ENCODE results near the gene NF2.

Gene NF2

DNA sequence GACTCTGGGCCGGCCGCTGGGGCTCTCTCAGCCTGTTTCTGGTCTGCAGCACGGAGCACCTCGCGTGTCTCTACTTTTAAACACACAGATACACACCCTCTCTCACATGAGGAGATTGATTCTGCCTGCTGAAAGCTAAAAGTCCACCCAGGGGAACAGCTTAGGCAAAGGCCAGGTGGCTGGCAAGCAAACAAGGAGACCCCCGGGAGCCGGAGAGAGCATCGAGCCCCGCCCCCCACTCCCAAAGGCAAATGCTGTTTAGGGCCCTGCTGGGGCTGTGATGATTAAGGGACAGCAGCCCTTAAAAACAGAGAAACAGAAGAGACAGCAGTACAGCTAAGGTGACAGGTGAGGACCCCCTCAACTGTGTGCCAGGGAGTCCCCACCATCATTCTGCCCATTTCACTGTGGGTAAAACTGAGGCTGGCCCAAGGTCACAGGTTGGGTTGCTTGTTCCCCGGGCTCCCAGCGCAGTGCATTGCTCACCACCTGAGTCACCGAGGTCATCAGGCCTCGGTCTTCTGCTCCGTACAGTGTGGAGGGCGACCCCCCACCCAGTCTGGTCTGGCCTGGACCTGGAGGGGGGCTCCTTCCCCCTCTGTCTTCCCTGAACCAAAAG, 123.2 kb downstream of the NF2 start:
- DNase-seq: no peak

DNA sequence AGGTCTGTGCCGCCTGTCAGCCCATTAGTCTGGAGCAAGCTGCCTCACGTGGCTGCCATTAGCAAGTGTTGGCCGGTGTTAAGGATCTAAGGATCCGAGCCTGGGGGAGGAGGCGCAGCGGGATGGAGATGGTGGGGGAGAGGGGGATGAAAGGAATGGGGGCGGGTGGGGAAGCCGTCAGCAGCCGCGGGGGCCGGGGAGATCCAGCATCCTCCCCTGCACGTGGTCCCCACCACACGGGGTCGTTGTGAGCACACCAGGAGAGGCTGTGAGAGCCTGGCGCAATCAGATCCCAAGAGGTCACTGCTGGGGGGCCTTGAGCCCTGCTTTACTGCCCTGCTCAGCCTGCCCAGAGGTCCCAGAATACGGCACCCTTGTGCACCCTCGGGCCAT, 123.7 kb downstream of the NF2 start:
- DNase-seq: no peak

DNA sequence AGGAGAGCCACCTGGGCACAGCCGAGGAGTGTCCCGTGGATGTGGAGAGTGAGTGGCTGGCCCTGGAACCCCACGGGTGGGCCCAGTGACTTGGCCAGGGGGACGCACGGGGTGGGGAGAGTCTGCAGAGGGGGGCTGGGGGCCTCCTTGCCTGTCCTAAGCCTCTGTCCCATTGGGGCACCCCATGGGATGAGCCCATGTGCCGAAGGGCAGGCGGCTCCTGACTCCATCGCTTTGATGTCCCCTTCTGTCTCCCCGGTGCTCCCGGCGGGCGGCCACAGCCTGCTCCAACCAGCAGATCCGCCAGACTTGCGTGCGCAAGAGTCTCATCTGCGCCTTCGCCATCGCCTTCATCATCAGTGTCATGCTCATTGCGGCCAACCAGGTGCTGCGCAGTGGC, 125.7 kb downstream of the NF2 start:
- no peak for DNase-seq

DNA sequence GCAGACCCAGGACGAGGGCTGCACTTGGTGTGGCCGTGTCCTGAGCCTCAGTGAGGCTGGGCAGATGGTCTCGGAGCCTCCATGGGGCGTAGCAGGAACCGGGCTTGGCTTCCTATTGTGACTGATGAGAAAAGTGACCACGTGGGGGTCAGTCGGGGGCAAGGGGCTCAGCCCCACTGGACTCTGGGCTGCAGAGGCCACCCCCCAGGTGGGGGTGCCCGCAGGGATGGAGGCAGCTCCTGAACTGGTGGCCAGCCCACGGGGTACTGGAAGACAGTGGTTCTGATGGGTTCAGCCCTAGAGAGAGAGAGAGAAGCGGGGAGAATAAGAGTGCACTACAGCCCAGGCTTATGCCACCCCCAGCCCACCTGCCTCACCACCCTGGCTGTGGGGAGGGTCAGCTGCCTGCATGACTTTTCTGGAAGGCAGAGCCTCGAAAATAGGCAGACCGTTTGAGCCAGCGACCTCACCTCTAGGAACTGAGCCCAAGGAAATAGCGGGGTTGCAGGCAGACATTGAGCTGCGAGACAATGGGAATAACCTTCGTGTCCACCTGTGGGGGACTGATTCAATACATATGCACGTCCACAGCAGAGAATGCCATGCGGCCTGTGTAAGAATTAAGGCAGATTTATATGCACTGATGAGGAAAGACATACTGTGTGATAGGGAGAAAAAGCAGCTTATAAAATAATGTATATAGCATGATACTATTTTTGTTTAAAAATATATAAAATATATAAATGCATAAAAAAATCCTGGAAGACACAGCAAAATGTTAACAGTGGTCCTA, 127.8 kb downstream of the NF2 start:
- no peak for DNase-seq

DNA sequence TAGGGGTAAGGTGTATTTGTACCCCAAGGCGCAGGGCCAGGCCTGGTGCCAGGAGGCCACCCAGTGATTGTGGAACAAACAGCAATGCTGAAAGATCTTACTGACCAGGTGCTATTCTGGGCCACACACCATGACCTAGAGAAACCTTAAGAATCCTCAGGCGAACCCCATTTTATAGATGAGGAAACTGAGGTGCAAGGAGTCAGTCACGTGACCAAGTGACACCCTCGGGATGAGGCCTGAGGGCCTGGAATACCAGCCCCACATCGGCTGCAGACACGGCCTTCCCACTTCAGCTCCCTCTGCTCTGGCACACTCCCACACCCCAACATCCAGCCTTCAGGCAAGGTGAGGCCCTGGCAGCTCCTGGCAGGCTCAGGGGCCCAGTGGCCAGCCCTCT, 129.4 kb downstream of the NF2 start:
- no peak for DNase-seq

DNA sequence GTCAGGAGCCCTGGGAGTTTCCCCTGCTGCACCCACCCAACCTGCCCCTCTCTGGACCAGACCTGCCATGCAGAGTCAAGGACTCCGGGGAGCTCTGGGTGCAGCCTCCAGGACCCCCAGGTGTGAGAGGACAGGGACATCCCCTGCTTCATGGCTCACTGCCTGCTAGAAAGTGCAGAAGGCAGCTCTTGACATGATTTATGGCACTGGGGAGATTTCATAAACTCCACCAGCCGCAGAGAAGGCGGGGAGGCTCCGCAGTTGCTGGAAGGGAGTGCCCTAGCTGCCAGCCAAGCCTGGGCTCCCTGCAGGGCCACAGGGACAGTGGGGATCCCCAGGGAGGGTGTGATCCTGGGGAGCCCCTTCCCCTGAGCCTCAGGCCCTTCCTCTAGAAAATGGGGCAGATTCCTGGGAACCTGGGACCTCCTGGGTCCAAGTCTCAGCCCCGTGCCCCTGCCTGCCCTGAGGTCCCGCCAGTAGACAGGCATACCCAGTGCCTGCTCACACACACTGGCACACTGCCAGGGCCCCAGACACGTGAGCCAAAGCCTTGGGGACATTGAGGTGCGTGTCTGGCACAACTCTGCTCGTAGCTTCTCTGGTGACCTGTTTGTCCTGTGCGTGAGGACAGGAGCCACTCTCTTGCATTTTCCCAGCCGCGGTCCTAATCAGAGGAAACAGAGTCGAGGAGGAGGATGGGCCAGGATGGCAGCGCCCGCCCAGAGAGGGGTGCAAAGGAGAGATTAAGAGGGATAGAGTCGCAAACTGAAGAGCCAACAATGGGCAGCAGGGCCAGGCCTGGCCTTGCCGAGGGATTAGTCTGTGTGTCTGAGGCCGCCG, 130.1 kb downstream of the NF2 start:
- DNase-seq: no peak

DNA sequence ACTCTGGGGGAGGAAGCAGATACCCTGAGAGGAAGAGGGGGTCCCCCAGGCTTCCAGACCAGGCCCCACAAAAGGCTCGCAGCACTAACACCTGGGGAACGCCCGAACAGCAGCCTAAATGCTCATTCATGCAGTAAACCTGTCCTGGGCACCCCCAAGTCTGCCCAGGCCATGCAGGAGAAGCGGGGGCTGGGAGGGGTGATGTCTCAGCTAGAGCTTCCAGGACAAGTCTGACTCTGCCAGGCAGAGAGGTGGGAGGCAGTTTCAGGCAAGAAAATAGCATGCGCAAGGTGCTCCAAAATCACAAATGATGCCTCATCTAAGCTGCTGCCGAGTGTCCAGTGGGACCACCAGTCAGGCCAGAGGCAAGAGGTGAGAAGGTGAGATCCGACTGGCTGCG, 131.0 kb downstream of the NF2 start:
- no peak for DNase-seq

DNA sequence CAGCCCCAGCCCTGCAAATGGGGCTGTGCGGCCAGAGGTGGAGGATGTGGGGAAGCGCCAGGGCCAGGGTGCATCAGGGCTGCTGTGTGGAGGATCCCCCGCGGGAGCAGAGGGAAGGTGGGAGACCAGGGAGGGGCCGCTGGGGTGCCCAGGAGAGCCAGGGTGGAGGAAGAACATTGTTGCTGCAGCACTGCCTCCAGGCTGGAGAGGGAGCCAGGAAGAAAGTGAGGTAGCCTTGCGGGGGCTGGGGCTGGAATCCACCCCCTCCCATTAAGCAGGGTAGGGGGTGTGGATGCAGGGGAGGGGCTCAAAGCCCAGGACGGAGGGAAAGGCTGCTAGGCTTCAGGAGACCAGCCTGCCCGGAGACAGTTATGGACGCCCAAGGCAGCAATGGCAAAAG, 131.4 kb downstream of the NF2 start:
- no peak for DNase-seq

DNA sequence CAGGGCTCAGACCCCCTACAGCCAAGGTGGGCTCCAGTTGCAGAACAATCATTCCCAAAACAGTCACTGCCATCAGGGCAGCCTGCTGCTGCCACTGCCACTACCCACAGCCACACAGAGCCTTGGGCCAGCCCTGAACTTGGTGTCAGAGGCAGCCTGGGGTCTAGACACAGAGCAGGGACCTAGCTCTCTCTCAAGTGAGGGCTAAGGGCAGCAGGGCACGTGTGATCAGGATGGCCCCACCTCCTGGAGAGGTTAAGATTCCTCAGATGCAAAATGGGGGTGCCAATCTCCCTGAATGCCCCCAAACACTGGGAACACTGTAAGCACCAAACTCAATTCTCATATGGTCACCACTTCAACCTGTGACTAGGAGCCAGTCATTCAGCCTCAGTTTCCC, 132.0 kb downstream of the NF2 start:
- DNase-seq: no peak

DNA sequence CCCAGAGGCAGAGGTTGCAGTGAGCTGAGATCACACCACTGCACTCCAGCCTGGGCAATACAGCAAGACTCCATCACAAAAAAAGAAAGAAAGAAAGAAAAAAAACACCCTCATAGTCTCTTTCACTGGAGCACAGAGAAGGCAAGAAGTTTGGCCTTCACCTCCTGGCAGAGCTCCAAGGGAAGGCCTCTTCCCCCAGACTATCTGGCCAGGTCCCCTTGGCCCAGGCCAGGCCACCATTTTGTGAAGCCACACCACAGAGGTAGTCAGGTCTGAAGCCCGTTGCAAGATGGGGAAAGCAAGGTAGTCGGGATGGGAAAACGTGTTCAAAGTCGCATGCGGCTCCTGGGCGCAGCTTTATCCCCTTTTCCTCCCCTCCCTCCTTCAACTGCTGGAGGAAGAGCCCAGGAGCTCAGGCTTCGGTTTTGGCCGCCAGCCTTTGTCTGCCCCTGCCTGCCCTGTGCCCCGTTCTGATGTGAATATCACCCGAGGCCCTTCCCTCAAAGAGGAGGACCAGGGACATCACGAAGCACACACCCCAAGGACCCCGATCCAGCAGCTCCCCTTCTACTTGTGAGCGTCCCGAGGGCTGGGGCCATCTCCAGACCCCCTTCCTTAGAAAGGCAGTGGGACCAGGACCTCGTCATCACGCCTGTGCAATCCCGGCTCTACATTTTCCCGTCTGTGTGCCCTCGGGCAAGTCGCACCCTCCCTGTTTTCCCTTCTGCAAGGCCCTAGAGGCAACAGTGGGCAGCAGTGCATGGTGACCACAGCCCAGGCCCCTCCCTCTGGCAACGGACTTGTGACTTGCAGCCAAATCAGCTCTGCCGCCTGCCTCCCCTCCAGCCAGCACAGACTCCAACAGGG, 134.1 kb downstream of the NF2 start:
- no peak for DNase-seq

DNA sequence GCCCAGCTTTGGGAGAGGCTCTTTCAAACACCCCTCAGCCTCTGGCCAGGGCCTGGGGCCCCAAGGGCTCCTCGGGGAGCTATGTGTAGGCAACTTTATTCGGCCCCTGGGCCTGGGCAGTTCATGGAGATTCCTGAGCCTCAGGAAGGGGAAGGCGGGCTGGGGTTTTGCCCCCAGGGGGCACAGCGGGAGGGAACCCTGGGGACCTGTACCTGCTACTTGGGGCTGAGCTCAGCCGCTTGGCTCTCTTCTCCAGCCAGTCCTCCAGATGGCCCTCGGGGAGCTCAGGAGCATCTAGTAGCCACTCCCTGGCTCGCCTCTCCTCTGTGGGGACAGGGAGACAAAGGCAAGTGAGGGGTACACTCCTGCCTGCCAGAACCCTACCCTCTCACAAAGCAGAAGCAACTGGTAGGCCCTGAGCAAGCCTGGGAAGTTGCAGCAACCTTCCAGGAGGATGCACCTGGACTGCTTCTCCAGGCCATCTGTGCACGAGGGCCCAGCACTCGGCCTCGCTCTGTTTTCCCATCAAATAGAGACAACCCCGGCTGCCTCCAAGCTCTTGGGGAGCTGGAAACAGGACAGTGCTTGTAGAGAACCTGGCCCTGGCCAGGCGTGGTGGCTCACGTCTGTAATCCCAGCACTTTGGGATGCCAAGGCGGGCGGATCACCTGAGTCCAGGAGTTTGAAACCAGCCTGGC, 134.8 kb downstream of the NF2 start:
- no peak for DNase-seq

DNA sequence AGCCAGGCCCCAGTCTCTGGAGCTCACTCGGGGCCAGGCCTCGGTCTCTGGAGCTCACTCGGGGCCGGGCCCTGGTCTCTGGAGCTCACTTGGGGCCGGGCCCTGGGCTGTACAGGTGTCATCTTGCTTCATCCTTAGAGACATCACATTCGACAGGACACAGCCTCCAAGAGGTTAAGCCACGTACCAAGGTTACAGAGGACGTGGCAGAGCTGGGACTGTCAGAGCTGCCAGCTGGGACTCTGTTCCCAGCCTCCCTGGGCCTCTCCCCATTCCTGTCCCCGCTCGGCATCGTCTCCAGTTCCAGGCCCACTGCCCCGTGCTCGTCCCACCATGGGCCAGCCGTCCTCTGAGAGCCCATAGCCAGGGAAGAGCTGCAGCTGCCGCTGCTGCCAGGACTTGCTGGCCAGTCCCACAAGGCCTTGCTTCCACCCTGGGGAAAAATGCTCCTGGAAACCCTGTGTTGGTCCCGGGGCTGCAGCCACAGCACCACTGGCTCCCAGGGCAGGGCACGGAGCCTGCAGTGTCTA, 136.0 kb downstream of the NF2 start:
- DNase-seq: no peak

DNA sequence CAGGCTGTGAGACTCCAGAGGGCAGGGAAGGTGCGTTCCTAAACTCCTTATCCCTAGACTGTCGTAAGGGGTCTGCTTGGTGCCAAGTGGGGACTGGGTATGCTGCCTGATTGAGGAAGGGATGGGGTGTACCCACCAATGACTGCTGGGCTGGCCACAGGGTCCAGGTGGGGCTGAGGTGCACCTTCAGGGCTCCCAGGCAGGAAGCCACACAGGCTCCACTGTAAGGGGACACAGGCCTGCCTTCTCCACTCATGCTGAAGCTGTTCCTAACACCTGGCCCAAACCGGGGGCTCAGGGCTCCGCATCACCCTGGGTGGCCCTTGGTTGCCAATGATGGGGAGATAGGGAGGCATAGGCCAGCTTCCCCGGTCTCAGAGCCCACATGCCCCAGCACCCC, 136.8 kb downstream of the NF2 start:
- DNase-seq: no peak

DNA sequence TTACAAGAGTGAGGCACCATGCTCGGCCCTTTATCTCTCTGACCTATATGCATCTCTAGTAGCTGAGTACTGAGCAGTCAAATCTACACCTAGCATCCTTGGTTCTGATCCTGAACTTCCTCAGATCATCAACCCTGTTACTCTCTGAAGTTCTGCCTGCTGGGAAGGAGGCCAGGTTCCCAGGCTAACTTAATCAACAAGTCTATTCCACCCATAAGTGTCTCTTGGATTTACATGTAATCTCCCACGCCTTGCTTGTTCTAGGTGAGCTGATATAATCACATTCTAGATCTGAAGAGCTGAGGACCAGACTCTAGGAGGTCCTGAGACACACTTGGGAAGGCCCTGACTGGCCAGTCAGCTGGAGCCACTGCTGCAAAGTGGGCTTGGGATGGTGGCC, 138.5 kb downstream of the NF2 start:
- DNase-seq: no peak

DNA sequence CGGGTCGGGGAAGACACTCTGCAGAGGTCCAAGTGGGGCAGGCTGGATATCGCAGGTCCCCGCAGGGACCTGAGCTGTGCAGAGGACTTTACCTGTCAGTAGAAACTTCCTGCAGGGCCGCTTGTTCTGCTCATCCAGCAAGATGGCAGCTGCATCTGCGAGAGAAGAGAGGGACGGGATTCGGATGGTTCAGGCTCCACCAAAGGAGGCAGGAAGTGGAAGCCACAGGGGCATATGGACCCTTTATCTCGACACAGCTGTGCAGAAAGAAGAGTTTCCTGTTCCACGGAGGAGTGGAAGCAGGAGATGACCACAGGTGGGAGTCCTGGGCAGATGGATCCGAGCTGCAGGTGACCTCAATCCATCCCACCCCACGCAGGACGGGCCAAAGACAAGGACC, 138.9 kb downstream of the NF2 start:
- no peak for DNase-seq

DNA sequence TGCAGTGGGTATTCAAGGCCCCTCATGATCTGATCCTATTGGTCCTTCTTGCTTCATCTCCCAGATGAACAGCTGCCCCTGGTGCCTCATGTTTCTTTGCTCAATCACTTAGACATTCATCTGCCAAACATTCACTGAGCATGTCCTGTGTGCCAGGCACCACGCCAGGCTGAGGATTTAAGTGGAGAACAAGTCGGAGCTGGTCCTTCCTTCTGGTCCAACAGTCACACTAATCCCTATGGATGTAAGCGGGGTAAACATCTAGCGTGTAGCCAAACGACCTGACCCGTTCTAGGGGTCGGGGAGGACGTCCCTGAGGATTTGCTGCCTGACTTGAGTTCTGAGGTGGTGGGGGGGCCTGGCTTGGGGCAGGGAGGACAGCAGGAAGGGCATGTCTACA, 141.5 kb downstream of the NF2 start:
- no peak for DNase-seq

DNA sequence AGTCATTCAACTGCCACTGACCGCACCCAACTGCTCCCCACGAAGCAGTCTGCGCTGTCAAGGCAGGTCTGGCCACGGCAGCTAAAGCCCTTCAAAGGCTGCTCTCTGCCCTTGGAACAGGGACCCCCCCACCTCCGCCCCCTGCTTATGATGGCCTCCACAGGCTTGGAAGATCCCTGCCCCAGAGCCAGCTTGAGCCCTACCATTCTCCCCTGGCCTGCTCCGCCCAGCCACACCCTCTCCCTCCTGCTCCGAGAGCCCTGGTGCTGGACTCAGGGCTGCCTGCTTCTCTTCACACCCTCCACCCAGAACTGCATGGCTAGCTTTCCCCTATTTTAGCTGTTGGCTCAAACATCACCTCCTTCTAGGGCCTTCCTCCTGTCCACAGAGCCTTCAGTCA, 144.4 kb downstream of the NF2 start:
- no peak for DNase-seq

Data from CD4-positive, alpha-beta T cell treated with Interferon gamma for 1 hour (primary cell).